ENCODE data around the gene ARHGAP25.
A peak's percentile ranks its signal among the peaks of the same experiment; 100 is the strongest.

ARHGAP25 gene, protein sequence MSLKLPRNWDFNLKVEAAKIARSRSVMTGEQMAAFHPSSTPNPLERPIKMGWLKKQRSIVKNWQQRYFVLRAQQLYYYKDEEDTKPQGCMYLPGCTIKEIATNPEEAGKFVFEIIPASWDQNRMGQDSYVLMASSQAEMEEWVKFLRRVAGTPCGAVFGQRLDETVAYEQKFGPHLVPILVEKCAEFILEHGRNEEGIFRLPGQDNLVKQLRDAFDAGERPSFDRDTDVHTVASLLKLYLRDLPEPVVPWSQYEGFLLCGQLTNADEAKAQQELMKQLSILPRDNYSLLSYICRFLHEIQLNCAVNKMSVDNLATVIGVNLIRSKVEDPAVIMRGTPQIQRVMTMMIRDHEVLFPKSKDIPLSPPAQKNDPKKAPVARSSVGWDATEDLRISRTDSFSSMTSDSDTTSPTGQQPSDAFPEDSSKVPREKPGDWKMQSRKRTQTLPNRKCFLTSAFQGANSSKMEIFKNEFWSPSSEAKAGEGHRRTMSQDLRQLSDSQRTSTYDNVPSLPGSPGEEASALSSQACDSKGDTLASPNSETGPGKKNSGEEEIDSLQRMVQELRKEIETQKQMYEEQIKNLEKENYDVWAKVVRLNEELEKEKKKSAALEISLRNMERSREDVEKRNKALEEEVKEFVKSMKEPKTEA

DNA sequence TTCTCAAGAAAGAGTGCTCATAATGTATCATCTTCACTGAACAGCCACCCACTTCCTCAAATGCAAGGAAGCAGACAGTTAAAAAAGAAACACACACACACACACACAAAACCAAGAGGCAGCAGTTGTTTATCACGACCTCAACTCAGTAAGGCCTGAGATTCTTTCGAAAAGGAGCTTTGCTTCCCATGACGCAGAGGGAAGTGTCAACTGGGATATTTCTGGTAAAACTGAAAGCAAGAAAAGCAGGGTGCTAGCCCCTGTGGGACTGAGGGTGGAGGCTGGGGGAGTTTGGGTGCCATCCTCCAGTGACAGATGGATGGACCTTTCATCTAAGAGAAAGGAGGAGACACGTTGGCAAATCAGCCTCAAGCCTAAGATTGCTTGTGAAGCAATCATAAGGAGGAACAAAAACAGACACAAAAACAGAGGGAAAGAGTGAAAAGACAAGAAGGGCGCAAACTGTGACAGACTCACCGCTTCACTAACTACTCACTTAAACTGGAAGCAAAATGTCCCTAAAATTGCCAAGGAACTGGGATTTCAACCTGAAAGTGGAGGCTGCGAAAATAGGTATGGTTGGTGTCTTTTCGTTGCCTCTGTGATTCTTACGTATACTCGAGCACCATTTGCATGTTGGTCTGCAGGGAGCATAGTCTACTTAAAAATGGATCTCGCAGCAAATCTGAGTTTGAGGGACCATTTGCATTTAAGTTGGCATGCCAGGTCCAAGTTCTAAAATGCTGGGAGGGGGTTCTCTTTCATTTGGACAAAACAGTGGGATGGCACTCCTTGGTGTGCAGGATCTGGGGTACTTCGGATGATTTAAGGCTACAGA is at the start of gene ARHGAP25:
TSS of gene ARHGAP25 (plus strand) at position 124 of the 838 bp plus-strand sequence. CDS start at position 513, 389 bp downstream.
- no peak for DNase-seq

DNA sequence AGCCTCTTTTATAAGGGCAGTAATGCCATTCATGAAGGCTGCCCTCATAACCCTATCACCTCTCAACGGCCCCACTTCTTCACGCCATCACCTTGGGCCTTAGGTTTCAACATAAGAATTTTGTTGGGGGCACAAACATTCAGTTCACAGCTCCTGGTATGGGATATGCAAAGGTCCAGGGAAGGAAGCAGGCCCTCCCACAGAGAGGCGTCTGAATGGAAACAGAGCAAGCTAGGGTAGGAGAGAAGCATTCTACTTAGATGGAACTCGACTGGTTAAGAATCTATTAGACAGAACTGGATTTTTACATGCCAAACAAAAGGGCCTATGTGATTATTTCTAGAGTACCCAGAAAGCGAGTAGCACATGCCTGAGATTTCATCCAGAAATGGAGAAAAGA is 48.4 kb upstream of the ARHGAP25 start:
- DNase-seq, result no peak

DNA sequence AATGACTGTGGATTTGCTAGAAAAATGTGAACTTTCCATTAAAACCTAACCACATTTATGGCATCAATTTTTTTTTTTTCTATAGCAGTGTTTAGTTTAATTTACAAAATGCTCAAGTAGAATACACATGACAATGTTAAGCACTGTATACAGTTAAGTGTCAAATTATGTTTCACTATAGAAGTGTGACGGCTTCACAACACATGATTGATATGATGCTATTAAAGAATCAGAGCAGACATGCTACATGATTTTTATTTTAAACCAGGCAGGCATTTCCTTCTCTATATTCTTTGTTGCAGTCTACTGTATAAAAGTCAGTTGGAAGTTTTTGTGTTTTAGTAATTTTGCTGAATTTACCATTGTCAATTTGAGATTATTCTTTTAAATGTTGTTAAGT is 47.6 kb upstream of the ARHGAP25 start:
- DNase-seq, result no peak

DNA sequence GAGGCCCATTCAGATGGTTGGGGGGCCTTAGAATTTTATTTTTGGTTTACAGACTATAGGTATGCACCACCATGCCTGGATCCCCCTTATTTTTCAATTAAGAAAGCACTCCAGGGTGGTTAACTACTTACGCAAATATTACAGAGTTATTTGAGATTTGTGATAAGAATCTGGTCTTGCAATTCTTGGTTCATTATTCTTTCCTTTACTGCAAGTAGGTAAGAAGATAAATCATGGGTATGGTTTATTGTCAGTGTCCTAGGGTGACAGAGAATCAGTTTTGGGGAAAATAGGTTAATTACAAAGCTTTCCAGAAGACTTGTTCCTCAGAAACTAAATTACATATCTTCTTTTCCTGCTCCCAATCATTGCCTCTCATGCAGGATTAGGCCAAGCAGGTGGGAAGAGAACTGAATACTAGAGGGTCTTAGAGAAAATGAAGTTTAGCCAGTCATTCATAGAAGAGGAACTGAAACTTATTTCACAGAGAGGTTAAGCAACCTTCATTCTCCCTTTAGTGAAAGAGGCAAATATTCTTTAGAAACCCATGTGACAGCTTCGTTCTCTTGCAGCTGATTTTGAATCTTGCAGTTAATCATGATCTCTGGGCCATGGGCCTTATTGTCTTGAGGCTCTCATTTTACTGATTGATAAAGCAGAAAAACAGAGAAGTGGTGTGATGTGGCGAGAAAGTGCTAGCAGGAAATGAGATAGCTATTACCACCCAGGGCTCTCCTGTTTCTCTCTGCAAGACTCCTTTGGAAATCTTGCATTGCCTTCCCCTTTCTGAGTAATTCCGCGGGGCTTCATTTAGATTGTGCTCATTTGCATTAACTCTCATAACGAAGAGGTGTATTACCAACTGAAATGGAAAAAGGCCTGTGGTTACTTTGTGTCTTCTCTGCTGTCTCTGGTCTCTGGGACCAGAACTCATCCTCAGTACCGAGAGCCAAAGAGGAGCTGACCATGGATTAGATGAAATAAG is 44.8 kb upstream of the ARHGAP25 start:
- no peak for DNase-seq

DNA sequence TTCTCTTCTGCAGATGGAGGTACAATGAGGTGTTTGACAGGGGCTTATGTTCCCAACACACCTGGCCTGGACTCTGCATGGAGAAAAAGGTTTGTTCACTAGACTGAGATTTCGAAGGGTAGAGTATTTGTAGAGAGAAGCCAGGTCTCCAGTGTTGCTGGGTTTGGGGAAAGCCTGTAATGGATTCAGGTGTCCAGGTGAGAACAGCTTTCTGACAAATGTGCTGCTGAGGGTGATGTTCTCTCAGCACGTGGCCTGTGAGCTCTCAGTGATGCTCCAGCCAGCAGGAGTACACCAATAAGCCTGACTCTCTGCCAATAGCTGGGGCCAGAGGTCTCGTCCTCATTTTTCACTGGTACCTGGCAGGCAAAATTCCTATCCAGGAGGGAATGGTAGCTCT is 43.8 kb upstream of the ARHGAP25 start:
- no peak for DNase-seq

DNA sequence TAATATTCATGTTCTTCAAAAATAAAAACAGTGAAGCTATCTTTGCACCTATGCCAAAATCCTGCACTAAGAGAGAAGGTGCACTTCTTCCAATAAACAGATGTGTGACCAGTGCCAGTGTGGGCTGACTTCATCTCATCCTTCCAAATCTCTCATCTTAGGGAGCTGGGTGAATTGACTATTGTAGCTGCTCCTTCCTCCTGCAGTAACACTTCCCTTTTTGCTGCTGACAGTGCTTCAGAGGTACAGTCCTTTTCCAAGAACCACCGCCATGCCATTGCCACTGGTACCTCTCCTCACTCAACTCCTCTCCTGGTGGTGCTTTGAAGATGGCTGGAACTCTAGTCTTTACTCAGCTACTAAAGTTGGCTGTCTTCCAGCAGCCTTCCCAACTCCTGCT is 42.1 kb upstream of the ARHGAP25 start:
- DNase-seq, result no peak

DNA sequence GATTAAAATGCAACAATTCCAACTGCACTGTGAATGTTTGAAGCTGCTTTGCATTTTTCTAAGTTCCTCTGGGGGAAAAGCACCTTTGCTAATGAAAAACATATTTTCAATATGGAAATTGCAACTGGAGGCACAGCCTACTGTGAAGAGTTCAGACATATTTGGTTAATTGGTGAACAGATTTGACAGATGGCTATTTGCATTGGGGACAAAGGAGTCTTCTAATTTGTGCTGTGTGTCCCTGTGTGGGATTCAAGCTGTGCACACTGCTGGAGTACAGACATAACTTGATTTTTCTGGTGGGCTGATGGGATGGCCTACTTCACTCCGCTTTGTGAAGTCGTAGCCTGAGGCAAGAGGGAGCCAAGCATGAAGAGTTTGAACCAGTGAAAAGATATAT is 40.7 kb upstream of the ARHGAP25 start:
- DNase-seq, result no peak

DNA sequence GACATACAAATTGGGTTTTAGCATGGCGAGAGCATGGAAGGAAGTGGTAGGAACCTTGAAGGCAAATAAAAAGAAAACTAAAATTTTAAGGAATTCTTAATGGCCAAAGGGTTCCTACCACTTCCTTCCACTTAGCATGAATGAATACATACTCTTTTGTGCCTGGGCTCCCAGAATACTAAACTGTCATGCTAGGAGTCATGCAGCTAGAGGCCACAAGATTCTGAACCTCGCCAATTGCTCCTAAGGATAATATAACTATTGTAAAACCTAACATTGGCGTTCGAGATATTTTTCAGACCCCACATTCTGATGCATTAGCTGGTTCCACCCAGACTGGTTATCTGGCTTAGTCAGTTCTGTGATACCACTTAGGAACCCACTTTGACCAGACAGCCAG is 38.6 kb upstream of the ARHGAP25 start:
- no peak for DNase-seq

DNA sequence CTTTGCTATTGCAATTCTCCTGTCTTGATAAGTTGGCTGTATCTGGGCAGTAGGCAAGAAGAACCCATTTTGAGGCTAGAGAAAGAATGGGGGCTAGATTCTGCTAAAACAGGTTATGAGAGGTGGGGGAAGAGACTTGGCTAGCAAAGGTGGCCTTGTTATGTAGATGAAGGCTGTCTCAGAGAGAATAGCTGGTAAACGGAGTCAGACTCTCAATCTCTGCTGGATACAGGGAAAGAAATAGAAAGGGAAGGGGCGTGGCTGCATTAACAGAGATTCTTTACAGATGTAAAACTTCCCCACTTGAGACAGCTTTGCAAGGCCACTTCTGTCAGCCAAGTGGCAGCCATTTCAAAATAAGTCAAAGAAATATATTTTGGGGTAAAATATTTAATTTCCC is 38.1 kb upstream of the ARHGAP25 start:
- no peak for DNase-seq

DNA sequence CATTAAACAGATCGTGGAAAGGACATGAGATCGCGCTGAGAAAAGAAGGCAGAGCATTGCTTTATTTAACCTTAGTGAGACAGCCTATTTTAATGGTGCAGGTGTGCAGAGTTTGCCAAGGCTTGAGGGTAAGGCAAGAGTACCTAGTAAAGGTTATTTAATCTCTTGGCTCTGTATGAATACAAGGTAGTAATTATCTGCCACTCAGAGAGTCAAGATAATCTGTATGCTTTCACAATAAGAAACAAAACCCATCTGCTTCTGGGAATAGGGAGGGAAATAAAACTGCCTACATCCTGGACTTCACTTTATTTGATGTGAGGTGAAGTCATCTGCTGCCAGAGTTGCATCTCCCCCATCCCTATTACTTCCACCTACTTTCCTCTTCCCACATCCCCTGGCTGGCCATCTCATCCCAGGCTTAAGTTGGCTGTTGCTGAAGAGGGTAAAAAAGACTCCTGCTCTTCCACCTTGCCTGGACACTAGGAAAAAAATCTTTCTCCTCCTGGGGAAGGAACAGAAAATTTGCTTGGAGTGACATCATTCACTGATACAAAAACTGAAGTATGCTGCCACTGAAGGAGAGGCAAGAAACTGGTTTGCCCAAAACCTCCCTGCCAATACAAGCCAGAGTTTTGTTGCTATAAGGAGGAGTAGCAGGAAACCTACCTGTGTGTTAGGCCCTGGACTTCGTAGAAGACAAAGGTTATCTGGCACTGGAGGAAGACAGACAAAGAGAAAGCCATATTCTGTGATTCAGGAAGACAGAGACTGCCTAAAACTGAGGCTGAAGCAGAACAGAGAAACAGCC is 35.8 kb upstream of the ARHGAP25 start:
- DNase-seq, result no peak

DNA sequence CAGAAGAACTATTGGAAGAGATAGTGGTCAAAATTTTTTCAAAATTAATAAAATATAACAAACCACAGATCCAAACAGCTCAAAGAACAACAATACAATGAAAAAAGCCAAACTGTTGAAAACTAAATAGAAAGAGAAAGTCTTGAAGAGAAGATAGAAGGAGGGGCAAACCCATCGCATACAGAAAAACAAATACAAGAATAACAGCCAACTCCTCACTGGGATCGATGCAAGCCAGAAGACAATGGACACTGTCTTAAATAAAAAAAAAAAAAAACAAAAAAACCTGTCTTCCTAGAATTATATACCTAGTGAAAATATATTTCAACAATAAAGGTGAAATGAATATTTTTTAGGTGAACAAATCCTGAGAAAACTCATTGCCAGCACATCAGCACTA is 34.1 kb upstream of the ARHGAP25 start:
- no peak for DNase-seq

DNA sequence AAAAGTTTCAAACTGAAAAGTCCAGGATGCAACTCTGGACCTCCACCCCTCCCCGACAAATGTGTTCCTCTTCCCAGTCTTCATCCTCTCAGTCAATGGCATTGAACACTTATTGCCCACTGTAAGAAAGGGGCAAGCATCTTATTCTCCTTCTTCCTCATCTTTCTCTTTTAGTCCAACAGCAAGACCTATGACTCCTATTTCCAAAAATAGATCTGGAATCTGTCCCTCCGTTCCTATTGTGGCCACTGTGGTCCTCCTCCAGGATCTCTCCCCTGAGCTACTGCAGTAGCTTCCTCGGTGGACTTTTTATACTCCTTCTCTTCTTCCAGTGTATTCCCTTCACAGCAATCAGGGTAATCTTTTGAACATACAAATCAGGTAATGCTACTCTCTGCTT is 28.0 kb upstream of the ARHGAP25 start:
- no peak for DNase-seq

DNA sequence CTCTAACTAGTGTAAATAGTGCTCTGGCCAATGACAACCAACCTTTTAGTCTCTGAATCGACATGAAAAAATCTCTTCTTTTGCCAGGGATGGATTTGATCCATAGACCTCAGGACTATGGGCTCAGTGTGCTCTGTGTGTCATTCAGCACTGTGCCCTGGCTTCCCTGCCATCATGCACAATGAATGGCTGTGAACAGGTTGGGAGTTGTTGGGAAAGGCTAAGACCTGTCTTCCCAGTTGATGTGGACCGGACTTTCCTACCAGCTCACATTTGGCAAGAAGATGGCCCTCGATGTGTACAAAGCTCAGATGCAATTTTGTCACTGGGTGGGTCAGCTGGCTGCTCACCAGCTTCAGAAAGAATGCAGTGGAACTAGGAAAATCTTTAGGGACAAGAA is 26.0 kb upstream of the ARHGAP25 start:
- no peak for DNase-seq

DNA sequence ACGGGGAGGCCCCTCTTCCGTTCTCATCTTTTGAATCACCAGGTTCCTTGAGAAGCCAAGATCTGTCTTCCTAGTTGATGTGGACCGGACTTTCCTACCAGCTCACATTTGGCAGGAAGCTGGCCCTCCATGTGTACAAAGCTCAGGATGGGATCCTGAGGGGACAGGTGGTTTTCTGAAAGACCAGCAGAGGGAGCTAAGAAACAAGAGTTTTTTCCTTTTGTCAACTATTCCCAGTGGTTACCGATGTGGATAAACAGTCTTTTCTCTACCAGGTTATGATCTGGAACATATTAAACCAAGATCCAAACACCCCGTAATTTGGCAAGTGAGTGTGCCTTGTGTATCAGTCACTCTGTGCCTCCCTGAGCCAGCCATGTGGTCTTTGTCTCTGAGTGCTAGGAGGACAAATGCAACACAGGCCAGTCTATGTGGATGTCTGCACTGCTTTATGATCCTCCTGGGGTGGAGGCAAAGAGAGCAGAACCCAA is 25.1 kb upstream of the ARHGAP25 start:
- DNase-seq, result no peak

DNA sequence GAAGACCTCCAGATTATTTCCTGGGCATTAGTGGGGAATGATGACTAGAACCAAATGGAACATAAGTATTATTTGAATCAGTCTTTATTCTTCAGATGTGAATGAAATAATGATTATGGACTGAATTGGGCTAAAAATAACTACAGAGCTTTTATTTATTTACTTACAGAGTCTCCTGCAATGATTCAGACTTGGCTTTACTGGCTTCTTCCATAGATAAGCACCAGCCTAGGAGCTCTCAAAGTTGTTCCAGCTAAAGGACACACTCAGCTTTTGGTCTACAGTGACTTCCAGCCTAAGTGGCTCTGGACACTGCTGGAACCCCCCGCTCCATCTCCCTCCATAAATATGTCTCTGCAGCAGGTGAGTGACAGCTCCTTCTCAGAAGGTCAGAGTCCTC is 24.3 kb upstream of the ARHGAP25 start:
- no peak for DNase-seq

DNA sequence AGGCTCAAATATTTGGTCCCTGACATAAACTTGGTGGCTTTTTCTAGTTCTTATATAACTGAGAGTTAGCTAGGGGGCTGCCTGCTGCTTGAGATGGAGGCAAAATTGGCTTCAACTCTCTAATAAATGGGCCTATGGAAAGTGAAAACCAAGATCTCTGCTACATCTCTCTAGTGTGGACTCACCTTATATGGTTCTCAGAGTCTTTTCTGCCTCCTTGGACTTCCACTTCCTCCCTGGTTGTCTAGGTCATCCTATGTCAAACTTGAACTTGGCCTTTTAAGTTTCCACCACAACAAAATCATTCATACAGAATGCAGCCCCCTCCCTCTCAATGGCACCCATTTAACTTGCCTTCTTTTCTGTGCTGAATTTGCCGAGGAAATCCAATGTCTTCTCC is 23.9 kb upstream of the ARHGAP25 start:
- DNase-seq, result no peak

DNA sequence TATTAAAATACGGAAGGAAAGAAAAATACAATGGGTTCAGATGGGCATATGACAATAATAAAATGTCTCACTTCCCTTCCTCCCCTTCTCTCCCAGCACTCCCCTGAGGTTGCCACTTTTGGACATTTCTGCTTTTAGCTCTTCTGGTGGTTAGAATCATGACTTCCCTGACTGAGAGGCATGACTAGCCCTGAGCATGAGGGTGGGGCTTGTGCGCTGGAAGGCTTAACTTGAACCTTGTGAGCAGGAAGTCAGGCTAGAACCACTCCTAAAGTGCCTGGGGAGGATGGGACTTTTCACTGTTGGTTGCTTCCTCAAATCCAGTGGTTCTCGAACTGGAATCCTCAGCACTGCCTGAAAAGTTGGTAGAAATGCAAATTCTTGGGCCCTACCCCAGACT is 19.7 kb upstream of the ARHGAP25 start:
- DNase-seq, result no peak

DNA sequence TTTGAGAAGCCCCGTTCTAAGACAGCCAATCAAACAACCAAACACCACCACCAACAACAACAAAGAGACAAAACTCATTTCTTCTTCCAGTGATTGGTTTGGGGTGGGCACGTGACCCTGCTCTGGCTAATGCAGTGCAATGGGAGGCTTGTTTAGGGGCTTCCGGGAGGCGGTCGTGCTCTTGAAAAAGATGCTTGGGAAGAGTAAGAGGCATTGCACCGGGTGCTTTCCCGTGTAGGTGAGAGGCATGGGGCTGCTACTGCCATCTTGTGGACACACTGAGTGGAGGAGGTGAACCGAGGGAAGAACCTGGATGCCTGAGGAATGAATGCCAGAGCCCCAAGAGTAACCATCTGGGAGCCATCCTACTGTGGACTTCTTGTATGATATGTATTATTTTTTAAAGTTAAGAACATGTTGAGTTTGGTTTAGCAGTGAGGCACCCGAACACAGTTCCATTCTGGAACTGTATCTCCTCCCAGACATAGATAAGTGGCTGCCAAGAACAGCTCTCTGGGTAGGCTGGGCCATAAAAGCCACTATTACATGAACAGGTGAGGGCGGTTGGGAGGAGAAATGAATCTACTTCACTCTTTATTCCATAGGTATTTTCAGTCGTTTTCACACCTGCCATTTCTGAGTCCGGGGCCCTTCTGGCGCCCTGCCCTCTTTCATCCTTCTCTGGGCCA is 19.1 kb upstream of the ARHGAP25 start:
- peak; percentile 38 for DNase-seq

DNA sequence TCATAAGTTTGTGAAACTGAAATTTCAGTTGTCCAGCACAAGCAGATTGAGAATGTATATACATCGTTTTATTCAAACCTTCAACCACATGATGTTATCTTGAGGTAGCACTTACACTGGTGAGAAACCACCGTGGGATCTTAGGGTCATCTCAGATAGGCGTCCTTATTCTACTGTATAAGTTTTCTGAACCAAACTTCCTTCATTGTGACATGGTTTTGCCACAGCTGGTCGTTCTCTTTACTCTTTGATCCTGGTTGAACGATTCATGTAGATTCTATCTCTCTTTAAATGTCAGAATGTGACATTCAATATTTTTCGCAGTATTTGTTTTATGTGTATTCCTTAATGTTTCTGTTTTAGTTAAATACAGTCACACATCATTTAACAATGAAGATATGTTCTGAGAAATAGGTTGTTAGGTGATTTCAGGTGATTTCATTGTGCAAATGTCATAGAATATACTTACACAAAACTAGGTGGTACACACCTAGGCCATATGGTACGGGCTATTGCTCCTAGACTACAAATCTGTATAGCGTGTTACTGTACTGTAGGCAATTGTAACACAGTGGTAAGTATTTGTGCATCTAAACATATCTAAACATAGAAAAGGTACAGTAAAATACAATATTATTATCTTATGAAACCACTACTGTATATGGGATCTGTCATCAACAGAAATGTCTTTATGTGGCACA is 17.9 kb upstream of the ARHGAP25 start:
- no peak for DNase-seq

DNA sequence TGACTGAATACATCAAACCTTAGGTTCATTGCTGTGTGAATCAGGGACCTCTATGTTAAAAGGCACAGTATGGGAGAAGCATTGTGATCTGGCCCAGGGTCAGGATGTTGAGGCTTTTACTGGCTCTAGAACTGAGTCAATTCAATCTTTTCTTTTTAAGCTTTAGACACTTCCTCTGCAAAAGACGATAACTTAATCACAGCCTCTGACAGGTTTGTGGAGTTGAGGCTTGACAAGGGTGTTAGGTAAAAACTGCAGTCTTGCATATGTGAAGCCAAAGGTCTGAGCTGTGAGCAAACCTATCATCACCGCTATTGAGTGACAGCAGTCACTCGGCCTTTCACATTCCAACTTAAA is 17.3 kb upstream of the ARHGAP25 start:
- no peak for DNase-seq
